GM13976 (cell line): ENCODE results near the gene PSKH1.
A peak's percentile ranks its signal among the peaks of the same experiment; 100 is the strongest.

ENCODE experiments used
- DNase-seq: peaks from one replicate; pipeline ENCODE4 v3.0.0; 2012; ENCODE audit warnings: low spot score
- CTCF ChIP-seq: IDR thresholded peaks from 2 replicates; pipeline ENCODE4 v1.5.1; 2012; ENCODE audit warnings: borderline replicate concordance, mild to moderate bottlenecking; ENCODE audit not compliant: insufficient read depth; ENCODE audit errors: extremely low read depth, missing control alignments, control extremely low read depth
- in situ Hi-C: fragments of 300-500 bp; cut with MboI; formaldehyde crosslinking; loops from one replicate; pipeline ENCODE4 v1.12.0; 2022; ENCODE audit warnings: low sequenced_read_pairs, mixed read lengths, inconsistent platforms; ENCODE audit not compliant: unreplicated experiment

Gene PSKH1

GRCh38 chr16:67932462-67932840 is 39.4 kb downstream of the PSKH1 start:
- TF ChIP-seq CTCF, result no peak
- DNase-seq, result no peak
- in situ Hi-C loops, result no loop called here

GRCh38 chr16:67933805-67934204 is 40.8 kb downstream of the PSKH1 start:
- in situ Hi-C loops, result no loop called here
- no peak for TF ChIP-seq CTCF
- DNase-seq, result no peak

GRCh38 chr16:67934306-67935100 is 41.4 kb downstream of the PSKH1 start:
- in situ Hi-C loops, result no loop called here
- no peak for TF ChIP-seq CTCF
- no peak for DNase-seq

GRCh38 chr16:67935101-67935401 is 42.0 kb downstream of the PSKH1 start:
- TF ChIP-seq CTCF, result no peak
- no peak for DNase-seq
- in situ Hi-C loops, result no loop called here

- in situ Hi-C loops, result no loop called here
- peak; percentile 99 for DNase-seq
- no peak for TF ChIP-seq CTCF
Measured at GRCh38 chr16:67935402-67936123, 42.5 kb downstream of the PSKH1 start.

GRCh38 chr16:67936124-67936879 is 43.2 kb downstream of the PSKH1 start, which contains the start of gene PSMB10:
Gene PSMB10 (minus strand): TSS chr16:67936850. CDS start chr16:67936749, 101 bp downstream.
- peak; percentile 70 for DNase-seq
- TF ChIP-seq CTCF, result no peak
- in situ Hi-C loops, result no loop called here
